CD4-positive, alpha-beta T cell treated with Interleukin-2 at 100 ng/mL for 4 hours (primary cell): Measurements from ENCODE around the gene CPTP.
"Not testable (repeated sequence)": the region's sequence is repeated elsewhere in the genome, so short reads cannot be mapped to it uniquely, and the experiment has no call there.

Source experiments
- DNase-seq: peaks from one replicate; pipeline ENCODE4 v3.0.0-alpha.2; 2020; ENCODE audit warnings: low spot score

Gene CPTP

DNA sequence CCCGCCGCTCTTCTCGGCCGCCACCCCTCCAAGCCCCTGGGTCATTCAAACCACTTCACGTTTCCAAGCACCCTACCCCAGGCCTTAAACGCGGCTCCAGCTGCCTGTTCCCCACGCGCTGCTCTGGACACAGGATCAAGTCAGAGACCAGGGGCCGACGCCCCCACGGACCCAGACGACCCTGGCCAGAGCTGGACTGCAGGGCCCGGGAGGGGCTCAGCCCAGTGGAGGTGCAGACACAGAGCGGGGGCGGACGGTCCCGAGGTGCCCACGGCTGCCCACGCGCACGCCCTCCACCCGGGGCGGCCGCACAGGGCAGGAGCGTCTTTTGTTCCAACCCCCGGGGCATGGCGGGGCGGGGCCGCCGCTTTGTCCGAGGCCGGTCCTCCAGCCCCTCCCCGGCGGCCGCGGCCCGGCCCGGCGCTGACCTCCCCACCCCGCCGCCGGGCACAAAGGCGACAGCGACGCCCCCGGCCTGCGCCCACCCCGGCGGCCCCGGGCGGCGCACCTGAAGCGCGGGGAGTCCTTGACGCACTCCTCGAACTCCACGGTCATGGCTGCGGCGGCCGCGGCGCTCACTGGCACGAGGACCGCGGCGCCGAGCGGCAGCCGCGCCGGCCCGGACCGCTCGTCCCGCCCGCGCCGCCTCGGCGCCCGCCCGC is 17.2 kb upstream of the CPTP start:
- DNase-seq: no peak

DNA sequence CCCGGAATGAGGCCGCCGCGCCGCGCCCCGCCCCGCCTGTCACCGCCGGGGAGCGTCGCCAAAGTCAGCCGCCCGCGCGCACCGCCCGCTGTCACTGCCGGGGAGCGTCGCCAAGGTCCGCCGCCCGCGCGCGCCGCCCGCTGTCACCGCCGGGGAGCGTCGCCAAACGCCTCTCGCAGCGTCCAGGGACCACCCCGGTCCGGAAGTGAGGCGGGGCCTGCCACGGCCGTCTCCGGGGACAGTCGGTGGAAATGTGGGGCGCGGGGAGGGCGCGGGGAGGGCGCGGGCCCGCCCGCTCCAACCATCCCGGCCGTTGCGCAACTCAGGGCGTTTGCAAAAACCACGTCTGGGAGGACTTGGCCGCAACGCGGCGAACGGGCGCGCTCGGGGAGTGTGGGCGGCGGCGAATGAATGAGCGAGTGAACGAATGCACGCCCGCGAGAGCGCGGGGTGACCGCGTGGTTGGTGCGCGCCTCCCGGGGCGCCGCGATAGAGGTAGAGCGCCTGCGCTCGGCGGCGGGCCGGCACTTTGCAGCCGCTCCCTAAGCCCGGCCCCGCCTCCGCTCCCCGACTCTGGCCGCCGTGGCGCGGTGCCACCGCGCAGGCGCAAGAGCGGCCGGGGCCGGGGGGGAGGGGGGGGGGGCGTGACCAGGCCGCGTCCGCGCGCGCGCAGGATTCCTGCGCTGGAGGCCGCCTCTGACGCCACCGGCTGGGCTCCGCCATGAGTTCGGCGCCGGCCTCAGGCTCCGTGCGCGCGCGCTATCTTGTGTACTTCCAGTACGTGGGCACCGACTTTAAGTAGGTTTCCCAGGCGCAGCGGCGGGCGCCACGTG is 16.5 kb upstream of the CPTP start, which contains the start of the genes ACAP3 and PUSL1:
Gene ACAP3, minus strand, starts transcription at position 8 of the 833 bp plus-strand sequence. CDS start 115 bp downstream, outside the sequence.
Gene PUSL1, plus strand, starts transcription at position 675 of the 833 bp plus-strand sequence. Its CDS starts 47 bp downstream, at position 722.
- DNase-seq: peak; percentile 88

DNA sequence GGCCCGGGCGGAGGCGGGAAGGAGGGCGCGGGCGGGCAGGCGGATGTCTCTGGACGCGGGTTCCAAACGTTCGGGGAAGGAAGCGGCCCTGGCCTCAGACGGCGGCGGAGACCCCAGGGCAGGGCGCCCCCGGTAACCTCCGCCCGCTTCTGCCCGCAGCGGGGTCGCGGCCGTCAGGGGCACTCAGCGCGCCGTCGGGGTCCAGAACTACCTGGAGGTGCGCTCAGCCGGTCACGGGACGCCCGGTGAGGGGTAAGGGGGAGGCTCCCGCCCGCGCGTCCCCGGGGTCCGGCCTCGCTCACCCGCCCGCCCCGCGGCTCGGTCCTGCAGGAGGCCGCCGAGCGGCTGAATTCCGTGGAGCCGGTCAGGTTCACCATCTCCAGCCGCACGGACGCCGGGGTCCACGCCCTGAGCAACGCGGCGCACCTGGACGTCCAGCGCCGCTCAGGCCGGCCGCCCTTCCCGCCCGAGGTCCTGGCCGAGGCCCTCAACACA is 15.8 kb upstream of the CPTP start:
- no peak for DNase-seq

DNA sequence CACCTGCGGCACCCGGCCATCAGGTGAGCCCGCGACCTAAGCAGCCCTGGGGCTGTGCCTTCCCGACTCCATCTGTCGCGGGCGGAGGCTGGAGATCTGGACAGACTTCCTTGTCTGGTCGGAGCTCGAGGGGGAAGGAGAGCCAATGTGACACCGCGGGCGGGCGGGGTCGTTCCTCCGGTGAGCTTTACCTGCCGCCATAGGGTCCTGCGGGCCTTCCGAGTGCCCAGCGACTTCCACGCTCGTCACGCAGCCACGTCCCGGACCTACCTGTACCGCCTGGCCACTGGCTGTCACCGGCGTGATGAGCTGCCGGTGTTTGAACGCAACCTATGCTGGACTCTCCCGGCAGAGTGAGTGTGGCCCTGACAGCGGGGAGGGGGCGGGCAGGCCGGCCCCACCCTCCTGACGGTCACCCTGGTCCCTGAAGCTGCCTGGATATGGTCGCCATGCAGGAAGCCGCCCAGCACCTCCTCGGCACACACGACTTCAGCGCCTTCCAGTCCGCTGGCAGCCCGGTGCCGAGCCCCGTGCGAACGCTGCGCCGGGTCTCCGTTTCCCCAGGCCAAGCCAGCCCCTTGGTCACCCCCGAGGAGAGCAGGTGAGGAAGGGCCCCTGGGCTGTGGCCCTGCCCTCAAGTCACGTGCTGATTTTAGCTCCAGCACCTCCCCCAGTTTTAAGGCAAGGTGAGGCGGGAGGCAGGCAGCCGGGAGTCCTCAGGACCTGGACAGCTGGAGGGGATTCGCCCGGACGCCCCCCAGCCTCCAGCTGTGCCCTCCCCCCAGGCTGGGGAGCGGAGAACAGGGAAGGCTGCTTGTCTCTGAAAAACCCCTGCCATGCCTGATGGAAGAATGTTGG is 15.1 kb upstream of the CPTP start:
- DNase-seq: no peak

DNA sequence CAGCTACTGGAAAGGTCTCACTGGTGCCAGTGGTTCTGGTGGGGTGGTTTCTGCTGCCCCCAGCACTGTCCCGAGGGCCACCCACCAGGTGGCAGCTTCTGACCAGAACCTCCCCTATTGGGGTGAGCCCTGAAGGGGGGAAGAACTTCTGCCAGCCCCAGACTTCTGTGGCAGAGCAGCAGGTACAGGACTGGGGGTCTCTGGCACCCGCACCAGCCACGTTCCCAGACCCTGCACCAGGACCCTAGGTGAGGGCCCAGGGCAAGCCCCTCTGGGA is 14.6 kb upstream of the CPTP start:
- no peak for DNase-seq

DNA sequence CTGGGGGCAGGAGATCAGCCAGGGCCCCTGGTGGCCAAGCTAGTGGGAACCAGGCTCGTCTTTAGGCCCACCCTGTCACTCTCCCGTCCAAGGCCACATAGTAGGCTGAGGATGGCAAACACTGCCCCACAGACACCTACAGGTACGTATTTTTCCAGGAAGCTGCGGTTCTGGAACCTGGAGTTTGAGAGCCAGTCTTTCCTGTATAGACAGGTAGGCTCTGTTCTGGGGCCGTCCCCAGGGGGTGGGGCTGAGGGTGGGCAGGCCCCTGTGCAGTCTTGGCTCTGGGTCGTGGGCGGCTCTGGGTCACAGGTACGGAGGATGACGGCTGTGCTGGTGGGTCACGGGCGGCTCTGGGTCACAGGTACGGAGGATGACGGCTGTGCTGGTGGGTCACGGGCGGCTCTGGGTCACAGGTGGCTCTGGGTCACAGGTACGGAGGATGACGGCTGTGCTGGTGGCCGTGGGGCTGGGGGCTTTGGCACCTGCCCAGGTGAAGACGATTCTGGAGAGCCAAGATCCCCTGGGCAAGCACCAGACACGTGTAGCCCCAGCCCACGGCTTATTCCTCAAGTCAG is 14.0 kb upstream of the CPTP start:
- DNase-seq: no peak

DNA sequence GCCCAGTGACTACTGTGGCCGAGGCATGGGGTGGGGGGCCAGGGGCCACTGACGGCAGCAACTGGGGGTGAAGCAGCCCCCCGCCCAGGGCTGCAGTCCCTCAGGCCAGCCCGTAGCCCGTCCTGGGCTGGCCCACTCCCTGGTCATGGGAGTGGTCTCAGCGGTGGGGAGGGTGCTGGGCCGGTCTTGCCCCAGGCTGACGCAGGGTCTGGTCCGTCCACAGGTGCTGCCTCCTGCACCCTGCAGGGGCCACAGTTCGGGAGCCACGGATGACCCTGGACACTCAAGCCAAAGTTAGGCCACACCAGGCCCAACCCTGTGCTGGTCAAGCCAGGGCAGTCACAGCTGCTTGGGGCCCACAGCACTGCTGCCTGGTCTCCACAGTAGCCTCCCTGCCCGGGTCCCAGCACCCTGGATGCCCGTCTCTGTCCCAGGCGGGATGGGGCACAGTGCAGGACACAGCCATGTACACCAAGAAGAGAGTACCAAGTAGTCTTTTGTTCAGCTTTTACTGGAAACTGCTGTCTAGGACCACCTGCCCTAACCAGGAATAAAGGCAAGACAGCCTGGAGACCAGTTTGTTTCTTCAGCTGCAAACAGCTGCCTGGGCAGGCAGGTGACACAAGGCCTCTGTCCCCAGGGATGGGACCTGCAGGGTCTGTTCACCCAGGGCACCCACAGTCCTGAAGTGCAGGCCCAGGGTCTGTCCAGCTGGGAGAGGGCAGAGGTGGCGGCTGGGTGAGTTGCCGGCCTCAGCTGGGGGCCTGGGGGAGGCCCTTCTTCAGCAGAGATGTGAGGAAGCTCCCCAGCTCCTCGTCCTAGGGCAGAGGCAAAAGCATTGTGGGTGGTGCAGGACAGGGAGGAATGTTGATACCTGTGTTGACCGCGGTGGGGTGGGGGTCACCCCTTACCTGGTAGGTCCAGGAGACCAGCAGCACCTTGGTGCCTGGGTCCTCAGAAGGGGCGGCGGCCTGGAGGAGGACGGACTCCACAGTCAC is 13.2 kb upstream of the CPTP start:
- DNase-seq: no peak

DNA sequence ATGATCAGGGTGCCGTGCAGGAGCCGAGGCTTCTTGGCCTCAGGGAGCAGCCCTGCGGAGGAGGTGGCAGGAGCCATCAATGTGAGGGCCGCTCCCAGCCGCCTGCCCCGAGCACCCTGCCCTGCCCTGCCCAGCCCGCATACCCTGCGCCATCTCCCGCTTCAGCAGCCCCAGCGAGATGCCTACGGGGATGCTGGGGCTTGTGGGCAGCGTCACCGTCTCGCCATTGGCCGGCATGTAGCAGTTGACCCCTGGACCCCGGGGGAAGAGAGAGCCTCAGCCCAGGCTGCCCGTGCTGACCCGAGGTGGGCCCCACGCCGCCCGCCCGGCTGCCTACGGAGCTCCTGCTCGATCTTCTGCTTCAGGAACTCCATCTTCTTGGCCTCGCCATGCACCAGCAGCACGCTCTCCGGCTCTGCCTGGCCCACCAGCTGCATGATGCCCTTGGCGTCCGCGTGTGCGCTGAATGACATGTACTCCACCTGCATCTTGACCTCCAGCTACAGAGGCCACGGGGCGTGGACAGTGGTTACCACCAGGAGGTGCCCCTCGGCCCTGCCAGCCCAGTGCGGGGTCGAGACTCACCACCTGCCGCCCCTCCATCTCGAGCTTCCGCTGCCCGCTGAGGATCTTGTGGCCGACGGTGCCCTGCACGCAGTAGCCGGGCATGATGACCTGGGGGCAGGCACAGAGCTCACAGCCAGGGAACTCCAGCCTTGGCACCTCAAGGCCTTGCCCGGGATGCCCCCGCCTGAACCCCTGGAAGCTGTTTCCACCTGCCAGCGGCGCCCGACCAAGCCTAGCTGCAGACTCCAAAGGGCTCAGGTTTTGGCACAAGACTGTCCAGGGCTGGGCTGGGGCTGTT is 11.9 kb upstream of the CPTP start:
- DNase-seq: no peak

DNA sequence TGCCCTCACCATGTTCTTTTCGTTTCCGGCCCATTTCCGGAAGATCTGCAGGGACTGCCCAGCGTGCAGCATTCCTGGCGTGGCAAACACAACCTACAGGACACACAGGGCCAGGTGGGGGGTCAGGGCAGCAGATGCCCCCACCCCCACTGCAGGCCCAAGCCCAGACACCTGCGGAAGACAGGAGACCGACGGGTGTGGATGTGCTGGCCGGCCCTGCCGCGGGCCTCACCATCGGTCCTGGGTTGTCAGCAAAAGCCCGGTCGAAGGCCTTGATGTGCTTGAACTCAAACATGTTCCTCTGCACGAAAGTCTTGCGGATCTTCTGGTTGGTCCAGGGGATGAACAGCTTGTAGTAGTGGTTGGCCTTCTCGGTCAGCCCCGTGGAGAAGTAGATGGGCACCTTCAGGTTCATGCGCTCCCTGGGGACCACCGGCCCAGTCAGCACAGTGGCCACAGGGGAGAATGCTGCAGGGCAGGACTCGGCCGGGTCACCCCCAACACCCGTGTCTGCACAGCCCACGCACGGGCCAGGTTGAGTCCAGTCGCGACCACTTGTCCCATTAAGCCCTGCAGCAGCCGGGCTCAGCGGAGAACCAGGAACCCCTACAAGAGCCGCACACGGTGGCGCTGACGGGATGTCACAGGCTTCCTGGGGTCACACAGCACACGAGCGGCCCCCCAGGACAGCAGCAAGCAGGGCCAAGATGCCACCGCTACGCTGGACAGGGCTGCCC is 10.9 kb upstream of the CPTP start:
- DNase-seq: no peak

DNA sequence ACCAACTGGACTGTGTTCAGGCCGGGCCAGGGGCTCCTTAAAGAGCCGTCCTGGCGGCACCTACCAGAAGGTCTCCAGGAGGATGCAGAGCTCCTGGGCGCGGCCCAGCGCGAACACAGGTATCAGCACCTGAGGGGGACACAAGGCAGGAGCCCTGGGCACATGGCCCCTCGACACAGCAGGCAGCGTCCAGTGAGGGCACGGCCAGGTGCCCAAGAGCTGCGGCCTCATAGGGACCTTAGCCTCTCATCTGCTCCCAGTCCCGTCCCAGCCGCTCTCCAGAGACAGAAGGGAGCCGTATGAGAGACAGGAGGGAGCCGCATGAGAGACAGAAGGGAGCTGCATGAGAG is 10.4 kb upstream of the CPTP start:
- DNase-seq: no peak

DNA sequence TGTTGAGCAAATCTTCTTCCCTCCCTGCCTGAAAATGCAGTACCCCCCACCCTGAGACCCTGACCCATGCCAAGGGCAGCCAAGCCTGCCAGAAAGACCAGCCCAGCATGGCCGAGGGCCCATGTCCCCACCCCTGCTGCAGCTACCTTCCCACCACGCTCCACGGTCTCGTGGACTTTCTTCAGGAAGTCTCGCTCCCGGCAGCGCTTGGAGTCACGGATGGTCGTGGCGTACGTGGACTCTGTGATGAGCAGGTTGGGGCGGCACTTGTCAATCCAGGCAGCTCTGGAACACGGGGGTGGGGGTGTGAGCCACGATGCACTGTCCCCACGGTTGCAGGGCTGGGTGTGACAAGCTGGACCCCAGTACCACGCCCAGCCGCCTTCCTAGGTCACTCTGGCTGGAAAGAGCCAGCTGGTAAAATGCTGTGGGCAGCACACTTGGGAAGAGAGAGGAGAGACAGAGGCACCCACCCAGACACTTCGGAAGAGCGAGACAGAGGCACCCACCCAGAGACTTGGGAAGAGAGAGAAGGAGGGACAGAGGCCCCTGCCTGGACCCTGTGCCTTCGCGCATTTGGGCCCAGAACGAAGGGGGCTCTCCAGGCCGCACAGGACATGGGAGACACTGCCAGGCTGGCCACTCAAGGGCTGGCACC is 9.8 kb upstream of the CPTP start:
- no peak for DNase-seq

DNA sequence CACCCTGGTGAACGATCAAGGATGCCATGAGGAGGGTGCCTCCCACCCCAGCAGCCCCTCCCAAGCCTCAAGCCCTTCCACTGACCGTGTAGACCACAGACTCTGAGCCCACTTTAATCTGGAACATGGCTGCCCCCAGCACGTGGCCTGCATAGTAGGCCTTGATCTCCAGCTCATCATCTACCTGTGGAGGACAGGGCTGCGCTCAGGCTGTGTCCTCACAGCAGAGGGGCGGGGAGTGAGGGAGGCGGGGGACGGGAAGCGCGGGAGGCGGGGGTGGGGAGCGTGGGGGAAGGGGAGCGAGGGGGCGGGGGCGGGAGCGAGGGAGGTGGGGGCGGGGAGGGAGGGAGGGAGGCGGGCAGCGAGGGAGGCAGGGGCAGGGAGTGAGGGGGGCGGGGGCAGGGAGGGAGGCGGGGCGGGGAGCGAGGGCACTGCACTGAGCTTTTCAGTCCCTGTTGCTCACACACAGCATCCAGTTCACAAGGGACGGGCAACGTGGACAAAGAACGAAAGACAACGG is 9.1 kb upstream of the CPTP start:
- no peak for DNase-seq

DNA sequence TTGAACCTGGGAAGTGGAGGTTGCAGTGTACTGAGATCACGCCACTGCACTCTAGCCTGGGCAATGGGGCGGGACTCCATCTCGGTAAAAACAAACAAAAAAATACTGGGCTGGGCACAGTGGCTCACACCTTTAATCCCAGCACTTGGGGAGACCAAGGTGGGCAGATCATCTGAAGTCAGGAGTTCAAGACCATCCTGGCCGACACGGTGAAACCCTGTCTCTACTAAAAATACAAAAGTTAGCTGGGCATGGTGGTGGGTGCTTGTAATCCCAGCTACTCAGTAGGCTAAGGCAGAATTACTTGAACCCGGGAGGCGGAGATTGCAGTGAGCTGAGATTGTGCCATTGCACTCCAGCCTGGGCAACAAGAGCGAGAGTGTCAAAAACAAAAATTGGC is 8.4 kb upstream of the CPTP start:
- not testable (repeated sequence) for DNase-seq

DNA sequence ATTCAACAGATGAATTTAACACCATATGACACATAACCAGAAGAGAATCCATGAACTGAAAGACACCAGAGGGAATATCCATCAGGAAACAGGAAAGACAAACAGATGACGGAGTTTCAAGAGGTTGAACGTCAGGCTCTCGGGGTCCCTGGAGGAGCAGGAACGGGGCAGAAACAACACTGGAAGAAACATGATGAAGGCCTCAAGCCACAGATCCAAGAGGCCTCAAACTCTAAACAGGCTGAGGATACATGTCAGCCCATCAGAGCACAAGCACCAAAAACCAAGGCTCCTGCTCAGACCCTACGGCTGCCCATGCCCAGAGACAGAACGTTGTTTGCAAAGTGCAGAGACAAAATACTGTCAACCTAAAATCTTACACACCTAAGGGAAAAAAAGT is 7.2 kb upstream of the CPTP start:
- no peak for DNase-seq

DNA sequence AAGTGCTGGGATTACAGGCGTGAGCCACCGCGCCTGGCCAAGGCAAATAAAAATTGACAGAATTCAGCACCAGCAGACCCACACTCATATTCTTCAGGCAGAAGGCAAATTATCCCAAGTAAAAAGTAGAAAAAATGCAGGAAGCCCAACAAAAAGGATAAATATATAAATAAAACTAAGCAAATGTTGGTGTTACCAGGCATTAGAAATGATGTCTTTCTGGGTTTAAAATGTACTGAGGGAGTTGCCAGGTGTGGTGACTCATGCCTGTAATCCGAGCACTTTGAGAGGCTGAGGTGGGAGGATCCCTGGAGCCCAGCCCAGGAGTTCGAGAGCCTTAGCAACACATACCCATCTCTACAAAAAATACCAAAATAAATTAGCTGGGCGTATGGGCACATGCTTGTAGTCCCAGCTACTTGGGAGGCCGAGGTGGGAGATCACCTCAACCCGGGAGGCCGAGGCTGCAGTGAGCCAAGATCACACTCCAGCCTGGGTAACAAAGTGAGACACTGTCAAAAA is 6.4 kb upstream of the CPTP start:
- no peak for DNase-seq

DNA sequence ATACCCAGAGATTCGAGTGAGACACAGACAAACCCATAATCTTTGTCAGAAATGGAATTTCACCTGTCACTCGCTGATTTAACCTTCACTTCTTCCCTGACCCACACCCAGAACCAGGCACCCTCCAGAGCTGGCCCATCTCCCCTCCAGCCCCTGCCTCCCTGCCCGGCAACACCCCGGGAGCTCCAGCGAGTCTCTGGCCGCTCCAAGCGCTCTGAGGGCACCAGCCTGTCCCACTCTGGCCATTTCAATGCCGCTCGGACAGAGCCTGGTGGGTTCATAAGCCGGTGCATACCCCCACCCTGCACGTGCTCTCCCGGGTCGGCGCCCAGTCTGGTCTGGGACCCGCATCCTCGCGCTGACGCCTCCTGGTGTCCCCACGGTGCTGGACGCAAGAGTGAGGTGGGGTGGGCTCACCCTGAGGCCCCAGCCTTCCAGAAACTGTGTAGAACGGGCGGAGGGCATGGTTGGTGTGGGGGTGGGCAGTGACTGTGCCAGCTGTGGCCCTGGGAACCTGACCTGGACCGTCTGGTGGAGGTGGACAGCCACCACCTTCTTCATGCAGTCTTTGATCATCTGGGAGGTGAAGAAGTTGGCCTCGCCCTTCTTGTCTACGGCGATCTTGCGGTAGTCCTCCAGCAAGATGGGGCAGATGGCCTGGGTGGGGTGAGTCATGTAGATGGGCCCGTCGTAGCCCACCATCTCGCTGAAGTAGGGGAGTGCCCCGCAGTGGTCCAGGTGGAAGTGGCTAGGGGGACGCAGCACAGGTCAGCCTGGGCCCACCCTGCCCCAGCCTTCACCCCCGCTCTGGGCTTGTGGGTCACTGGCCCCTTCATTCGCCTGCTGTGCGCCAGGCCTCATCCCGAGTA is 5.6 kb upstream of the CPTP start:
- no peak for DNase-seq

DNA sequence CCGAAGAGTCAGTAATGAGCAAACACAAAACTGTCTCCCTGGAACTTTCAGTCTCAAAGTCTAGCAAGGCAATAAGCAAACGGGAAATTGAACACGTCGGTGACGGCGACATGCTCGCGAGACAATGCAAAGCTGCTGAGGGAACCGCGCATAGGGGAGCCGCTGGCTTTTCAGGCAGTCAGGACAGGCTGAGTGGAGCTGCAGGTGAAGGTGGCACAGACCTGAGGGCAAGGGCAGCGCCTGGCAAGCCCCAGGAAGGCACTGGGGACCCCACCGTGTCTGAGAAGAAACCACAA is 5.0 kb upstream of the CPTP start:
- no peak for DNase-seq
